GM18519 (cell line): Measurements from ENCODE around the gene KLF12.

Experiments used
- ATAC-seq: cut with Tn5 transposase; IDR thresholded peaks from one replicate; pipeline ENCODE4 v1.9.1; 2021; ENCODE audit warnings: mild to moderate bottlenecking, moderate library complexity; ENCODE audit not compliant: unreplicated experiment, low FRiP score

The KLF12 gene

DNA sequence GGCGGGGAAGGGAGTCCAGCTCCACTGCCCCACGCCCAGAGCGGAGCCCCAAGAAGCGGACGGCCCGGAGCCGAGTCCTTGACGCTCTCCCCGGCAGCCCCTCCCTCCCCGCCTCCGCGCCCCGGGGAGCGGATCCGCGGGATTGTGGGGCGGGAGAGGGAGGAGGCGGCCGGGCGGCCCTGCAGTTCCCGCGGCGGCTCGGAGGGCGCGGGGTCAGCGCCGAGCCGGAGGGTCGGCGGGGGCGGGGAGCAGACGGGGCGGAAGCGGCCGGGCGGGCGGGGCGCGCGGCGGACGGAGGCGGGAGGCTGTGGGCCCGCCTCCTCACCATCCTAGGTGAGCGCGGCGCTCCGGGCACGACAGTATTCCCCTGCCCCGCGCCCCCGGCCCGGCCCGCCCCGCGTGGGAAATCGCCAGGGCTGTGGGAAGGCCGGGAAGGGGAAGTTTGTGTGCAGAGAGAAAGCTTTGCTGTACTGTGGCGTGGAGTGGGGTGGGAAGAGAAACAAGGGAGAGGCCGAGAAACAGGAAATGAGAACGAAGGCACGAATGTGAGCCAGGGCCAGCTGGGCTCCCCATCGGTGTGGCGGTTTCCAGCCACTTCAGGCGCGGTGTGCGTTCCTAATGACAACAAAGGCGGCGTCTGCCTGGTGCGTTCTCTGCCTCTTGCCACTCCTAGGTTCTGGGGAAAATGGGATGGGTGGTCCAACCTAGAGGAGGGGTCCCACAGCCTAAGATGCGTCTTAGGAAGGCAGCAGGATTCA, 1.3 kb upstream of the KLF12 start:
- peak; percentile 26 for ATAC-seq

DNA sequence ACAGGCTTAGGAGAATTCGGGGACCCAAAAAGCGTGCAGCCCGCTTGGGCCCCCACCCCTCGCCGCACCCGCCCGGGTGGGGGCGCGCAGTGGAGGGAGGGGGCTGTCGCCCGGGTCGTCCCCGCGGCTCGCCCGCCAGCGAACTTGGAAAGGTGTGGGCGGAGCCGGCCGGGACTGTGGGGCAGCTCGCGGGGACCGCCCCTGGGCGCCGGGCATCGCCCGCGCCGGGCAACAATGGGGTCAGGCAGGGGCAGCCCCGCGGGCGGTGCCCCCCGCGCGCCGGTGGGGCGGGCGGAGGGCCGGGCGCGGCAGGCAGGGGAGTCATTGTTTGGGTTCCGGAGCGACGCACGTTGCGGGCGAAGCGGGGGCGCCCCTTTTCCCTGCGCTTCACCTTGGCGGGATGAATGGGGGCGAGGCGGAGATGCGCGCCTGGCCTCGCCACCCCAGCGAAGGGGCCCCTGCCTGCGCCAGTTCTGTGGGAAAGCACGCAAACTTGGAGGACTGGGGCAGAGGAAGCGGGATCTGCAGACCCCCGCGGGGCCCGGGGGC, 647 bp upstream of the KLF12 start:
- ATAC-seq: peak; percentile 10

DNA sequence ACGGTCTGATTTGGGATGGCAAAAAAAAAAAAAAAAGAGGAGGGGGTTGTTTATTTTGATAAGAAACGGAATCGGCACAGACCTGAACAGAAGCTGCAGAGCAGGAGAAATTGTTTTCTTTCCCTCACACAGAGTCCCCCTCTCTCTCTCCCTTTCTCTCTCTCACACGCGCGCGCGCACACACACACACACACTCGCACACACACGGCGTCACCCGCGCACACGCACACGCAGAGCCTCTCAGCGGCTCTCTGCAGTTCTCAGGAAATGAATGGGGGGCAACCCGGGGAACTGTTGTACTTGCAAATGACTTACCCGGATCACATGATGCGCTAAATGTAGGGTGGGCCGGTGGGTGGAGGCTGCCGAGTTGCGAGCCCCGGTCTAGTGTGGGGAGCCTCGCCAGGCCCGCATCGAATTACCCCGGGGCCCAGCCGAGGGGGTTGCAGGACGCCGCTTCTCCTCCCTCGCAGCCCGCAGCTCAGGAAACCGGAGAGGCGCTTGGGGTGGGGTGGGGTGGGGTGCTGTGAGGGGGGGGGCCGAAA, 475 bp downstream of the KLF12 start:
- ATAC-seq: peak; percentile 34

DNA sequence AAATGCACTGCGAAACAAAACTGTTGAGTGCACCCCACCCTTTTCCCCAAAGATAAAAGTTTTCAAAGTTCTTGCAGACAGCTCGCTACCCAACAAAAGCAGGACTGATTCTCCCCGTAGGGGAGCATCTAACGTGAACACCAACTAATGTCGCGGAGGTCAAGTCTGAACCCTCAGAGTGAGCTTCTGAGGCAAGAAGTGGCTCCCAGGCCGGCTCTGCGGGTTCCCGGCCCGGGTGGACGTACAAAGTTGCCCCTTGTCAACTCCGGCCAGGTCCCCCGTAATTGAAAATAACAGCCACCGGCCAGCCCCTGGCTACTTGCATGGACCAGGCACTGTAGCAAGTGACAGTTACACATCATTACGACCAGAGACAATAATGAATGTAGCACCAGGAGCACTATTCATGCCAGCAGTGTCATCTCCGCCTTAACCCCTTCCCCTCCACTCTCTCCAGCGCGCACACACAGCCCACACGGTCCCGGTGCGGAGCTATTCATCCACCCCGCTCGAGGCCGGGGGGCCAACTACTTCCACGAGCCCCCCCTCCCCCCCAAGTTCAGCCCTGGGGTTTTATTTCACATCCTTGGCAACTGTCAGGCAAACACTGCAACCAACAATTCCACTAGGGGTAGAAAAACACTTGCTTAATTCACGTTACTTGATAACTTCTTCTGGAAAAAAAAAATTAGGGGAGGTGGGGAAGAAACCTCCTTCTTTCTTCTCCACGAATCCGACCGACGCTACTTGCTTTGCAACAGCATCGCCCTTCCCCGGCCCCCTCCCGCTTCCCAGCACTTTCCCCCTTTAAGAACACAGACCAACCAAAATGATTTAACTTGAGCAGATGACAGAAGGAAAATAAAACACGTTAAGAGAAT, 1.2 kb downstream of the KLF12 start:
- no peak for ATAC-seq

DNA sequence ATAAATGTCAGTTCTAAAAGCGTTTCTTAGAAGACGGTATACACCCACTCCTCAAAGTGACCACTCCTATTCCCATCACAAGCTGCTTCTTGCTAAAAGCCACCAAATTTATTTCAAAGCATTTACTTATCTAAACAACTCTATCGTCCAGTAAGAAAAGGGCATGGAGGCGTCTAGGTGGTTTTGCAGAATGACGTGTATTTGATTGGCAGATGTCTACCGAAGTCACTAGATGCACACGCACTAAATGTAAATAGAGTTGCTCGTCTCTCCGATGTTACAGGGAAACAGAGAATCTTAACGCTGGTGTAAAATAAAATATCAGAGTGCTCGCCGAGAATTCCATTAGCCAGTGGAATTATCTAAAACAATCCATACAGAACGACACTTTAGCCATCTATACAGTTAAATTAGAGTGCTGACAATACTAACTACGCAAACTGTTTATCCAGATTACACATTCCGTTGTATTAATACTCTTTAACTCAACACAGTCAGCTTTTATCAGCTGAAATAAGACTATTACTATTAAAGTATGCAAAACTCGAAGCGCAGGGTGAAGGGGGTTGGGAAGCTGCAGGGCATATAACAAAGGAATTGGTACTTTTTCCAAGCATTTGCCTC, 1.9 kb downstream of the KLF12 start:
- ATAC-seq: no peak

DNA sequence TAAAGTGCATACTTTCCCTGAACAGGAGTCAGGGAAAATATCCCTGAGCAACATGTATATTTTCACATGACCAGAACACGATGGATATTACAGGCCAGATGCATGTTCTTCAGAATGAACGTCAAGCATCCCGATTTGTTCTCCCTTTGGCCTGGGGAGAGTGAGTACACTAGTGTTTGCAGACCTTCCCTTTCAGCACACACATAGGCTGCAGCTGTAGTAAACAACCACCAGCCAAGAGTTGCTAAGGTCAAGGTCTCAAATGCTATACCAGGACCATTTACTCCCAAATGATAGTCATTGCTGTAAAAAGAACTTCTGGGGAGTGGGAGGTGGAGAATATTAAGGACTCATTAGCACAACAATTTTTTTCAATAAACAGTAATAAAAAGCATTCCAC, 3.0 kb downstream of the KLF12 start:
- ATAC-seq: no peak

DNA sequence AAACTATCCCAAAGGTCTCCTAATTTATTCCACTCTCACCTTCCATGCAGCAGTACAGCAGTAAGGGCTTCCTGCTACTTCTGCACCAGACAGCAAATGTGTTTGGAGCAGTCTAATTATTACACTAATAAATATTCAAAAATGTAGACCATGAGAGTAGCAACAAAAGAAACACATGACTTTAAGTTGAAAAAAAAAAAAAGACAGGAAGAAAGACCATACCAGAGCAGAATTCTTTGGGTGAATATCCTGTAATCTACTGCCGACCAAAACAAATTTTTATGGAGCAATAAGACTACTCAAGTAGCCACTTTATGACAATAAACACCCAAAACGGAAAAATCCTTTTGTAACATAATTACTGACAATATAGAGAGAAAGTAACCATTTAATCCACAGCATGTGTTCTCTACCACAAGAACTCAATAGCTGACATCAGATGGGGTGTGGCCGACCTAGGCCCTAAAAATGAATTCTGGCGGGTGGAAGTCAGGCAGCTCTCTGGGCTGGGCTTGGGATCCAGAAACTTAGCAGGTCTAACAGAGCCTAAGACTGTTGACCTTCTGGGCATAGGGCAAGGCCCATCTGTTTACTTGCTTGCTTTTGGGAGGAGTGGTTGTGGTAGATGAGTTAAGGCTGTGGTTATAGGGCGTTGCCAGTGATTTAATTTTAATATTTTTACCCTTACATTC, 4.6 kb downstream of the KLF12 start:
- ATAC-seq: no peak

DNA sequence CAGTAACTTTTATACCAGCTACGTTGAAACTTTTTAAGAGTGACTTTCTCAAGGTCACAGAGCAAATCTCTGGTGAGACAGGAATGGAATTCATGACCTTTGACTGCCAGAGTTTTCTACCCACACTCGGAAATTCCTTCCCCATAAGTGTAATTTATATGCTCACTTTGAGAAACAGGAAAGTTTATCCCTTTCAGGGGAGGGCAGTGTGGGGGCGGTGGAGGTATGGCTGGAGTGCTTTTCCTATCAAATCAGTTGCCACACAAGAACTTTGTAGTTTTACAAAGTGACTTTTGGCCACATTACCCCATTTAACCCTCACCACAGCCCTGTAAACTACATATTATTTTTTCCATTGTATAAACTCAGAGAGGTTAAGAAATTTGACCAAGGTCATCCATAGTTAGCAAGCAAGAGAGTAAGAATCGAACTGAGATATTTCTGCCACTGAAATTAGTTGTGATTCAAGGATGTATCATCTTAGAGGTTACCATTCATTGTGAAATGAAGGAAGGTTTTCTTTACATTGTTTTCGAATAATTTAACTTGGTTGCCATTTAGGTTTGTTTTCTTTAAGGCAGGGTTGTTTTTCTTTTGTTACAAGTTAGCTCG, 5.9 kb downstream of the KLF12 start:
- no peak for ATAC-seq

DNA sequence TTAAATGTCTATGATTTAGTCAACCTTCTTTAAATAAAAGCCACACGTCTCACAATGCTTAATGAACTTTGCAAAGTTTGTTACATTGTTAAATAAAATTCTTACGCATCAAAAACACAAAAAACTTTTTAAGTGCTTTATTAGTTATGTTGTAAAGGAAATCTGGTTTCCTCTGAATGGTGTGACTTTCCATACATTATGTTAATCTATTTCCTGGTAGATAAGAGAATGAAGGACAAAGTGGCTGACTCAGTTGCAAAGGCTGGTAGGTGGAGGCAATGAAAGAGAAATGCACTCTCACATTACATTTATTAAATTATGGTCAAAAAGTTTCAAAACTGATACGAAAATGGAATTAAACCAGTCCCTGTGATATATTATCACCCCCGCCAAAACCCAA, 15.9 kb downstream of the KLF12 start:
- no peak for ATAC-seq

DNA sequence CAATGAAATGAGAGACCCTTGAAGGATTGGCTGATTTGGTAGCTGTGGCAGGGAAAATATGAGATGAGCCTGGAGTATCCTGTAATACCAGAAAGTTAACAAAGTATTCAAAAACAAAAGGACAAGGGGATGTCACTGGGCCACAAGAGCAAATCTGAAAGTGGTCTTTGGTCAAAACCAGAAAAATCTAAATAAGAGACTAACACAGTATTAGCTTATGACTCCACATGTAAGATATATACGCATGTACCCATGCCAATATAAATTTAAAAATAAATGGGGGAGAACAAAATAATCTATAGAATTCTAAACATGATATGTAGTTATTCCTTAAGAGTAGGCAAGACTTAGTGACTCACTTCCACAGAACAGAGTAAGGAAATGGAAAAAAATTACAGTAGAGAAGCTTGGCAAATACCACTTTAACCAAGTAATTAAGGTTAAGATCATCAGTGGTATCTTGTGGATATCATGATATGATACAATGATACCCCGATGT, 16.9 kb downstream of the KLF12 start:
- ATAC-seq: no peak

DNA sequence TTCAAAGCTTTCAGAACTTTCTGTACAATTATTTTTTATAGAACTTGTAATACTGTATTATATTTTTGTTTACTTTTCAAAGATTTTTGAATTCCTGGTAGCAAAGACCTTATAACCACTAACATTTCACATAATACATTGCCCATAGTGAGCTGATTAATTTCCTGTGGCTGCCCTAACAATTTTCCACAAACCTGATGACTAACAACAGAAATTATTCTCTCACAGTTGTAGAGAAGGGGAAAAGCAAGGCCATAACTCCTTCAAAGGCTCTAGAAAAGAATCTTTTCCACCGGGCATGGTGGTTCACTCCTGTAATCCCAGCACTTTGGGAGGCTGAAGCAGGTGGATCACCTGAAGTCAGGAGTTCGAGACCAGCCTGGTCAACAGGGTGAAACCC, 19.1 kb downstream of the KLF12 start:
- no peak for ATAC-seq

DNA sequence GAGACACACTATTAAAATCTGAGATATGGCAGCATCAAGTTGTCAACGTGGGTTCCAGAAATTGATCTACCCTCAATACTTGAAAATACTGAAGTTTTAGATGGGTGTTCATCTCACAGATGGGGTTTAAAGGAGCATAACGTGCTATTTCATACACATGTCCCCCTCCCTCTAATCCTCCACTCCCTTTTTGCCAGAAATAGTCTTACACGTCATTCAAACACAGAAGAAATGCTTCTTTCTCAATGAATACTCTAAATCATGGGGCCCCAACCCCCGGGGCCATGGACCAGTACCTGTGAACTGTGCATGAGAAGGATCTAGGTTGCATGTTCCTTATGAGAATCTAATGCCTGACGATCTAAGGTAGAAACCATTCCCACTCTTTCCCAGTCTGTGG, 19.6 kb downstream of the KLF12 start:
- ATAC-seq: no peak

DNA sequence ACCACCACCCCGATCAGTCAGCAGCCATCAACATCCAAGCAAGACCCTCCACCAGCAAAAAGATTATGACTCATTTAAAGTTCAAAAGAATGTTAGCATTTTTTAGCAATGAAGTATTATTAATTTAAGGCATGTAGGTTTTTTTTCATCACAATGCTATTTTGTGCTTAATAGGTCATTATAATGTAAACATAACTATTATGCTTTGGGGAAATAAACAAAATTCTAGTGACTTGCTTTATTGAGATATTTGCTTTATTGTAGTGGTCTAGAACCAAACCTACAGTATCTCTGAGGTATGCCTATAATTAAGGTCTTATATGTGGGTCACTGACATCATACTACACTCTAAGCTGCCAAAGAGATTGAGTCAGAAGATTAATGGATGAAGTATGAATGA, 20.0 kb downstream of the KLF12 start:
- ATAC-seq: no peak

DNA sequence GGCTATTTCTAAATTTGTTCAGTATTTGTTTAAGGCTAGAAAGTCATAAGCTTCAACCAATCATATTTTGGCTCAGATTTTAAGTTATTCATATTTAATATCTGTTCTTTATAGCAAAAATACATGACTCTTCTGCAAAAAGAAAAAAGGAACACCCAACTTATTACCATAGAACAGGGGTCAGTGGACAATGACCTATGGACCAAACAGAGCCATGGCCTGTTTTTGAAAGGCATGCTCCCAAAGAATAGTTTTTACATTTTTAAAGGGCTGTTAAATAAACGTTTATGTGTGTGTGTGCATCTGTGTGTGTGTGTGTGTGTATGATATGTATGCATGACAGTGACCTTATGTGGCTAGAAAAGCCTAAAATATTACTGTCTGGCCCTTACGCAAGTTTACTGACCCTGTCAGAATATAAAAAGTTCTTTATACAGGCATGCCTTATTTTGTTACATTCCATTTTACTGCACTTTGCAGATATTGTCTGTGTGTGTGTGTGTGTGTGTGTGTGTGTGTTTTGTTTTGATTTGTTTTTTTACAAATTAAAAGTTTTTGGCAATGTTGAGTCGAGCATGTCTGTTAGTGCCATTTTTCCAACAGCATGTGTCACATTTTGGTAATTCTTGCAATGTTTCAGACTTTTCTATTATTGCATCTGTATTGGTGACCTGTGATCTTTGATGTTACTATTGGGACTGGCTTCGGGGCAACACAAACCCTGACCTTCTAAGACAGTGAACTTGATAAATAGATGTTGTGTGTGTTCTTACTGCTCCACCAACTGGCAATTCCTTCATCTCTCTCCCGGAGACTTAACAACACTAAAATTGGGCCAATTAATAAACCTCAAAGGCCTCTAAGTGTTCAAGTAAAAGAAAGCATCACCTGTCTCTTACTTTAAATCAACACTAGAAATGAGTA, 22.0 kb downstream of the KLF12 start:
- ATAC-seq: no peak

DNA sequence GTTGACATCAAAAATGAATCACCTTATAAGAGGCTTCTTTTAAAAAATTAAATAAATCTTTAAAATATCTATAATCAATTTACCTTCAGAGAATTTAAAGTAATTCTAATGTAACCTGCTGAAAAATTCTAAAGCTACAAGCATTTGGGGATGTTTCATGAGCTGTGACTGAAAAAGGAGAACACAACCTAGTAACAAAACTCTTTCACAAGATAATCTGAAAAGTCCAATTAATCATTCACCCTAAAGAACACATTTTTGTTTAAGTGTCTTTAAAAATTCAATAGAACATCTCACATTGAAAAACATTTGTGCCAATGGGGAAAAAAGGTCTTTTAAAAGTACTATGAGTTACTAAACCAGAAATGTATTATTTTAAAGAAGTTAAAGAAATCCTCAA, 22.8 kb downstream of the KLF12 start:
- no peak for ATAC-seq

DNA sequence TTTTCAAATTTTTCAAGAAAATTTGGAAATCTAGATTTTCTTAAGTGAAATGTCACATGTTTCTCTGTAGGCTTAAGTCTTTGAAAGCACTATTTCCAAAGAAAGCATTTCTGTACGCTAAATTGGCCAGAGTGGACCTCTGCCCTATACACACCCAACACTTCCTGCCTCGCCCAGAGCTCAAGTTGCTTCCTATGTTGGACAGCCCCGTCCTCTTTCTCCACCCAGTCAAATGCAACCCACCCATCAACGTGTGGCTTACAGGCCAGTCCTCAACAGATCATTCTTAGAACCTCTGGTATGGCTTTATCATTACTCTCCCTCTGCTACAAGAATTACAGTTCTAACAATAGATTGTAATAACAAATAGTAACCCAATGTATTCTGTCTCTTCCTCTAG, 24.2 kb downstream of the KLF12 start:
- ATAC-seq: no peak

DNA sequence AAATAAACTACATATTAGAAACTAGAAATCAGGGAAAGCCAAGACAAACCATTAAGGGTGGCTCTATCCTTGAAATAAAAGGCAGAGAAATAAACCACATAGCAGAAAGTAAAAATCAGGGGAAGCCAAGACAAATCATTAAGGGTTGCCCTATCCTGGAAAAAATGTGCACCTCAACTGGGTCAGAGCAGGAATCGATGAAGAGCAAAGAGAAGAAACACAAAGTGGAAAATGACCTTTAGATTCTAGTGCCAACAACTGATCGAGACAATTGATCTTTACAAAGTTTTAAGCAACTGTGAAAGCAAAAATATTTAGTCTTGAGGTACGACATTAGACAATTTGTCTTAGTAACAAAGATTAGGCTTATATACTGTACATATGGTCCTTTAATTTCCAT, 26.6 kb downstream of the KLF12 start:
- ATAC-seq: no peak

DNA sequence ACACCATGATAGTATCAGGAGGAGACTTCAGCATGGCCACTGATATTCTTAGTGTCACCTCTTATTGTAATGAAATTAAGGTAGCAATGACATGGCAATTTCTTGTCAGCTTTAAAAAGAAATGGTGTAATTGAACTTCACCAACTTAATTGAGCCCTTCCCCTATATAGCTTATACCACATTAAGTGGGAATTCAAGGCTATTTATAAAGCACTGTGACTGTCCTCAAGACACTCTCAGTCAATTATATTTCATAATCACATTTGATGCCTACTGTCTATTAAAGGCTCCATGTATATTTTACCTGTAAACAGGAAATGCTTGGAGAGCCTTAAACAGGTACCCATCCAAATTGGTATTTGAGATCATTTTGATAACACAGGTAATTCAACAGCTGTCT, 28.3 kb downstream of the KLF12 start:
- ATAC-seq: no peak
